ENCODE results near the gene AEN.
A peak's percentile ranks its signal among the peaks of the same experiment; 100 is the strongest.
"Not testable (repeated sequence)": the region's sequence is repeated elsewhere in the genome, so short reads cannot be mapped to it uniquely, and the experiment has no call there.

Gene AEN

DNA sequence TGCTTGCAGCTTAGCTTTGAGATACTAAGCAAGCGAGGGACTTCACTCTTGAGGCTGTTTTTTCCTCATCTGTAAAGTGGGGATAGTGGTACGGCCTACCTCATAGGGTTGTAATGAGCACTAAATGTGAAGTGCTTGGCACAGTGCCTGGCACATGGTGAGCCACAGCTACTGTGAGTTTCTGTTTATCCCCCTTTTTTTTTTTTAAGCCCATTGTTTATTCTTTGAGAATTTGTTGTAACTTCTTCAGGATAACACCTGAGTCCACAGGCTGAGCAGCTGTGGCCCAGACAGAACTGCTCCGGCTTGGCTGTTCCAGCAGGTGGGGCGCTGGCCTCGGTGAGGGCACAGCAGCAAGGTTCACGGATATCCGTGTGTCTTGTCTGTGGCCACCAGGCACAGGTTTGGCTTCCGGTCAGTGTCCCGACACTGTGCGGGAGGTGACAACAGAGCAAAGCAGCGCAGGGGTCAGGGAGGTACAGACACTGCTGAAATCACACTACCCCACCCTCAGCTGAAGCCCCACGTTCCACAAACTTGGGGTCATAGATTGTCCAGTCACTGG, 10.4 kb downstream of the AEN start:
- DNase-seq (ENCODE audit: low spot score) = no peak

DNA sequence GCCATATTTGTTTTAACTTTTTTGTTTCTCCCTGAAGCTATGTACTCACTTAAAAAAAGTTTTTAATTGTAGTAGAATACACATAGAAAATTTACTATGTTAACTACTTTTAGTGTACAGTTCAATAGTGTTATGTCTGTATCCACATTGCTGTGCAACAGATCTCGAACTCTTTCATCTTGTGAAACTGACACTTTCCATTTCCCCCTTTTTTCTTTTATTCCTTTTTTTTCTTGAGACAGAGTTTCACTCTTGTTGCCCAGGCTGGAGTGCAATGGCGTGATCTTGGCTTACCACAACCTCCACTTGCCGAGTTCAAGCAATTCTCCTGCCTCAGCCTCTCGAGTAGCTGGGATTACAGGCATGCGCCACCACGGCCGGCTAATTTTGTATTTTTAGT, 11.7 kb downstream of the AEN start:
- not testable (repeated sequence) for DNase-seq (ENCODE audit: low spot score)

DNA sequence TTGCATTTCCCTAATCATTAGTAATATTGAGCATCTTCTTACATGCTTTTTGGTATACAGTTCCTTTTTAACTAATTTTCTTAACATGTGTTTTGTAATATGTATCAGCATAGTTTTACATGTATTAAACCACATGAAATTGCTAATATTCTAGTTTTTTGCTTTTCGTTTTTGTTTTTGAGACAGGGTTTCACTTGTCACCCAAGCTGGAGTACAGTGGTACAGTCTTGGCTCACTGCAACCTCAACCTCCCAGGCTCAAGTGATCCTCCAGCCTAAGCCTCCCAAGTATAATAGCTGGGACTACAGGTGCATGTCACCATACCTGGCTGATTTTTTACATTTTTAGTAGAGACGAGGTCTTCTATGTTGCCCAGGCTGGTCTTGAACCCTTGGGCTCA, 13.3 kb downstream of the AEN start:
- DNase-seq (ENCODE audit: low spot score) = no peak

DNA sequence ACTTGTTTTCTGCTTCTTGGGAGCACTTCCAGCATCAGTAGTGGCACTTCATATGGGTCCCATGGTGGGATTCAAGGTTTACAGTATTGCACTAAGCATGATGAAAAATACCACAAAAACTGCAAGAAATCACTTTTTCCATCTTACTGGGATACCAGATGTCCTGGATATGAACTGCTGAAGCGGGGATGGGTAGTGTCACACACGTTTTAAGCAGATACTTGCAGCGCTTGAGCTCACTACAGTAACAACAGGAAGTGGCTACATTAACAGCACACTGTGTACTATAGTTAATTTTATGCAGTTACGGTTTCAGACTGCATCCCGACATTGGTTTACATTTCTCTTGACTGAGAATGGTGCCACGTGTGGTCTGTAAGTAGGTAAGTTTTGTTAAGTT, 14.2 kb downstream of the AEN start:
- no peak for DNase-seq (ENCODE audit: low spot score)

DNA sequence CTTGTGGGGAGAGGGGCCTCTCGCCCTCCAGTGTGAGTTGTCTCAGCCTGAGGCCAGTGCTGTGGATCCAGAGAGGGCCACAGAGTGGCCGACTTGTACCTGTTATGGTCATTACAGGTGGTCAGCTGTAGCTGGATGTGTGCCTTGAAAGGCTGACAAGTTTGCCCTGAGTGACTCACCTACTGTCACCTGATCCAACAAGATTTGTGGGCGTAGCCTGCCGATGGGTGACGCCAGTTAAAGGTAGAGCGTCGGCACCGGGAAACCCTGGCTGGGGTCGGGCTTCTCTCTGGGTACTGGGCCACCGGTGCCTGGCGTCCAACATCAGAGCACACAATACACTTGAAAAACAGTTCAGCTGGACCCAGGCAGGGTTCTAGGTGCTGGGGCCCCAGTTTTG, 14.9 kb downstream of the AEN start:
- DNase-seq (ENCODE audit: low spot score) = no peak

DNA sequence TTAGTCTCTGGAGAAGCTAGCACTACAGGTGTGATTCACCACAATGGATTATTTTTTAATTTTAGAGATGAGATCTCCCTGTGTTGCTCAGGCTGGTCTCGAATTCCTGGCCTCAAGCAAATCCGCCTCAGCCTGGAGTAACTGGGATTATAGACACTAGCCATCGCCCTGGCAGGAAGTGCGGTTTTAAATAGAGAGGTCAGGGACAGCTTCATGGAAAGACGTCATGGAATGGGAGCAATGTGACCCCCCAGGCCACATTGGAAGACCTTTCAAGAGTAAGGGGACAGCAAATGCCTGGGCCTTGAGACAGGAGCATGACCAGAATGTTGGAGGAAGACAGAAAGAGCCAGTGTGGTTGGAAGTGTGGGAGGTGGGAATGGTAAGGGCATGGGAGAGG, 15.5 kb downstream of the AEN start:
- no peak for DNase-seq (ENCODE audit: low spot score)

DNA sequence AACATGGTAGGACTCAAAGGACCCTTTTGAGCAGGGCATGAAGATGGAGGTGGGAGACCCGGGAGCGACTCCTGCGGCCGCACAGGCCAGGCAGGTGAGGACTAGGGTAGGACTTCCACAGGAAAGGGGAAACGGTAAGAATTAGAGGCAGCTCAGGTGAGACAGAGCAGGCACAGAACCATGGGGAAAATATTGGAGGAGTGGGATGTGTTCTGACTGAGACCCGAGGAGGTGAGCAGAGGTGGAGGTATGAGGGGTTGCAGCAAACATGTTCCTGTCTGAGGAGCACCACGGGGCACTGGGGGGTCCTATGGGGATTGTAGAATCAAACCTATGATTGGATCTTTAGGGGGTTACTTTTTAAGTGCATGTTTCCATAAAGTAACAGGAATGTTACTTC, 16.3 kb downstream of the AEN start:
- DNase-seq (ENCODE audit: low spot score) = no peak

DNA sequence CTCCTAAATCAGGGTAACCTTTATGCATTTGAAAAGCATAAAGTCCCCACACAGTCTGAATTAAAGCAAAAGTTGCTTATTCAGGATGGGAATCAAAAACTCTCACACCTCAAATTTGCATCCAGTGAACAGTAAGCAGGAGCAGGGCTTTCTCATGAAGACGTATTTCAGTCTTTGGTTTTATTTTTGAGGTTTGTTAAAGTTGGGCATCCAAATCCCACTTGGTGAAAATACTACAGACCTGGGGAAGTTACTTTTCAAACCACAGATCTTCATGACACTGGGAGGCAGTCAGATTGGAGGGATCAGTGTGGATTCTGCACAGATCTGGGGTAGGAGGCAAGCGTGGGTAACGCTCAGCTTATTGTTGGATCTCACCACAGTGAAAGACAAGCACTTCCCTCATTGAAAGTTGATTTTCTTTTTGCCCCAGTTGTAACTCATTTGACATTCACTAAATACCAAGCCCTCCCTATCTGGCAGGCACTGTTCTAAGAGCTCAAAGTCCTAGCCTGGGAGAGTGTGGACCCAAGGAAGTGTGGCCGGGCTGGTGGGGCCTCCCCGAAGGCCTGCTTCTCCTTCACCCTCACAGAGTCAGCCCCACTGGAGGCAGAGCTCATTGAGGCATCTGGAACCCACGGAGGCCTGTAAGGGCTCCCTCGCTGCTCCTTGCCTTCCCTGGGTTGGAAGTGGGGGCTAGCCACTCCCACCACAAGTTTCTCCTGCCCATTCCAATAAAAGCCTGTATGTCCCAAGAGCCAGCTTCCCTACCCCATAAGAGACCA, 16.9 kb downstream of the AEN start:
- no peak for DNase-seq (ENCODE audit: low spot score)

DNA sequence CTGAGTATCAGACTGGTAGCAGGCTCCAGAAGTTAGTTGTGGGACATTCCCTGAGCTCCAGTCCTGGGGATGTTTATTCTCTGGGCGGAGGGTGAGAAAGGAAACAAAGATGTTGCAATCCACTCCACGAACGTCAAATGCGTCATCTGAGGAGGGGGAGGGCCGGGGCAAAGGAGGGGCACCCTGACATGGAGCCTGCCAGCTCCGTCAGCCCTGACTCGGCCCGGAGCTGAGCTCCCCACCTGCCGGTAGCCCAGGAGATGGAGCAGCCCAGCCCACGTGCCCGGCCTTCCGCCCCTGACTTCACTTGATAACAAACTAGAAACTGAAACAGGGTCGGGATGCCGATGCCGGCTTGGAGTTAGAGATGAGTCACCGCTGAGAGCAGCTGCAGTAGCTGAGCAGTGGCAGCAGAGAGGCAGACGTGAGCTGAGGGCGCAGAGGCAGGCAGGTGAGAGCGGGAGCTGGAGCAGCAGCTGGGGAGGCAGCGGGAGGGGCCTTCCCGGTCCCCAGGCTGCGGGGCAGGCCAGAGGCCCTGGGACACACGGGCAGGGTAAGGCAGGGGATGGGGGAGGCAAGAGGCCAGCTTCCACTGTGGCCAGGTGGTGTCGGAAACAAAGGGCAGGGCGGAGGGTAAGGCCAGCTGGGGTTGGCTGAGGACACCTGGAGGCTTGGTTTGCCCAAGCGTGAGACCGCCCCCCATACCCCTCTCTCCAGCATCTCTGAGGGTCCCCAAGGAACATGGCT, 17.7 kb downstream of the AEN start, which contains the start of gene ISG20:
Gene ISG20 (plus strand): TSS at position 391 of the 747 bp plus-strand sequence. CDS start 351 bp downstream, at position 742.
- peak; percentile 80 for DNase-seq (ENCODE audit: low spot score)

DNA sequence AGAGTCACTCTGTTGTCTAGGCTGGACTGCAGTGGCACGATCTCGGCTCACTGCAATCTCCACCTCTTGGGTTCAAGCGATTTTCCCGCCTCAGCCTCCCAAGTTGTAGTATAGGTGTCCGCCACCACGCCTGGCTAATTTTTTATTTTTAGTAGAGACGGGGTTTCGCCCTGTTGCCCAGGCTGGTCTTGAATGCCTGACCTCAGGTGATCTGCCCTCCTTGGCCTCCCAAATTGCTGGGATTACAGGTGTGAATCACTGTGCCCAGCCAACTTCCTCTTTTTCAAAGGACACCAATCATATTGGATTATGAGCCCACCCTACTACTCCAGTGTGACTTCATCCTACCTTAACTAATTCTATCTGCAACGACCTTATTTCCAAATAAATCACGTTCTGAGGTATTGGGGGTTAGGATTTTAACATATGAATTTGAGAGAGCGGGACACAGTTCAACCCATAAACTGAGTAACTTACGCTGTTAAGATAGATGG, 20.9 kb downstream of the AEN start:
- no peak for DNase-seq (ENCODE audit: low spot score)

DNA sequence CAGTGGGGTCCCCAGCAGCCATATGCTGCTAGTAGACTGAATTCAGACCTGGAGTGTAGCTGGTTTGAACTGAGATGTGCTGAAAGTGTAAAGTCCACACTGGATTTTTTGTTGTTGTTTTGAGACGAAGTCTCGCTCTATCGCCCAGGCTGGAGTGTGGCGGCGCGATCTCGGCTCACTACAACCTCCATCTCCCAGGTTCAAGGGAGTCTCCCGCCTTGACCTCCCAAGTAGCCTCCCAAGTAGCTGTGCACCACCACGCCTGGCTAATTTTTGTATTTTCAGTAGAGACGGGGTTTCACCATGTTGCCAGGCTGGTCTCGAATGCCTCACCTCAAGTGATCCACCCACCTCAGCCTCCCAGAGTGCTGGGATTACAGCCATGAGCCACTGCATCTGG, 21.4 kb downstream of the AEN start:
- not testable (repeated sequence) for DNase-seq (ENCODE audit: low spot score)

DNA sequence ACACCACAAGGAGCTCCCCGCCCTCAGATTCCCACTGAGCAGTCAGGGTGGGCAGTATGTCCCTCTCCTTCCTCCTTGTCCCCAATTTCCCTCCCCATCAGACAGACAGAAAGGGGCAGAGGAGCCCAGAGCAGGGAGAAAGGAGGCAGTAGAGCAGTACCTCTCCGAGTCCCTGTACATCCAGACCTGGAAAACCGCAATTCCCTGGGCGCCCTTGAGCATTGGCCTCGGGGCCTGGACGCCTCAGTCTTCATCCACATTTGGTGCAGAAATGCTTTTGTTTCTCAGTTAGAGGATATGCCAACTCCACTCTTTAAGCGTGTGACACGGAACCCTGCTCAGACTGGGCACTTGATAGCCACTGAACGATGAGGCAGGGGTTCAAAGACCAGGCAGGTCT, 23.6 kb downstream of the AEN start:
- DNase-seq (ENCODE audit: low spot score) = no peak

DNA sequence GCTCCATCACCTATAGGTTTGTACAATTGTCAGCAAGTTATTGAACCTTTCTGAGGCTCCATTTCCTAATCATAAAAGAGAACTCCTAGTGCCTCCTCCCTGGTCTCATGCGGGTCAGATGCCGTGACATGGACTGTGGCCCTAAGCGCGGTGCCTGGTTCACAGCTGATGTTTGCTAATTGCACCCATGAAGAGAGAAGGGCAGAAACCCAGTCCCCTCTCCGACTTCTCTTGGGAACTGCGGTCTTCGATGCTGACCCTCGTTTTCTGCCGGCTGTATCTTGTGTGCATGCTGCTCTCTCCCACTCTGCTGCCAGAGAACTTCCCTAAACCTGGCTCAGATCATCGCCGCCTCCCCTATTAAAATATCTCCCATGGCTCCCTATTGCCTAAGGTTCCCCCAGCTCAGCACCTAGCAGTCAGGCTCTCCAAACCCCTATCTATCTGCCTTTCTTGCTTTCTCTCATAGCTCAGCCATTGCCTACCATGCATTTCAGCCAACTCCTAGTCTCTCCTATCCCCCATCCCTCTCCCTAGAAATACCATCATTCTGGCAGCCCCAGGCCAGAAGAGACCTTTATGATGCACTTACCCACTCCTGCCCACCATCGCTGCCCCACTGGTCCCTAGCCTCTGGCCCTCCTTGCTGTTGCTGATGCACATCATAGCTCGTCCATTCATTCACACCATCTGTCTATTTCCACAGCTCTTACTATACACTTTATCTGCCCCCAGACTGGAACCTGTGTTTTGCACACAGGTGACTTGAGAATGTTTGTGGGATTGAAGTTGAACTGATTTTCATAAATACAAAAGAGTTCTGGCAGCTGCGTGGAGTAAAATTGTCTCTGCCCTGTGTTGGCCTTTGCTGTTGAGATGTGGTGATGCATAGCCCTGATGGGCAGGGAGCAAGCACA, 24.3 kb downstream of the AEN start:
- peak; percentile 36 for DNase-seq (ENCODE audit: low spot score)

DNA sequence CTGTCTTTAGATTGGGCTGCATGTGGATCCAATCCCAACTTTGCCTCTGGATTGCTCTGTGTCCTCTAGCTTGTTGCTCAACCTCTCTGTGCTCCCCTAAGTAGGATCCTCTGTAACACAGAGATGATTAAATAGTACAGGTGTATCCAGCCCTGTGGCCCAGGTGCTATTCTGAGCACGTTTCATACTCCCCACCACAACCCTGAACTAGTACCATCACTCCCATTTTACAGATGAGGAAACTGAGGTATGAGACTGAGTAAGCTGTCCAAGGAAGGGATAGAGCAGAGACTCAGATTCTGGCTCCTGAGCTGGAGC, 24.9 kb downstream of the AEN start:
- peak; percentile 17 for DNase-seq (ENCODE audit: low spot score)

DNA sequence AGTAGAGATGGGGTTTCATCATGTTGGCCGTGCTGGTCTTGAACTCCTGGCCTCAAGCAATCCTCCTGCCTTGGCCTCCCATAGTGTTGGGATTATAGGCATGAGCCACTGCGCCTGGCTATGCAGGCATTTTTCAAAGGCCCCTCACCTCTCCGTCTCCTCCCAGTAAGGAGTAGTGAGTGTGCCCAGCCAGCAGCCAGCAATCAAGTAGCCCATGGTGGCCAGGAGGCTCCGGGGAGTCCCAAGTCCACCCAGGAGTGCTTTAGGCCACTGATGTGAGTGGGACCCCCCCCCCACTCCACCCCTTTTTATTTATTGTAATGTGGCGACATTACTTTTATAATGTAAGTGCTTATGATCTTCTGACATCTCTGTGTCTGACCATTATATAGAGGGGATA, 25.8 kb downstream of the AEN start:
- peak; percentile 17 for DNase-seq (ENCODE audit: low spot score)

DNA sequence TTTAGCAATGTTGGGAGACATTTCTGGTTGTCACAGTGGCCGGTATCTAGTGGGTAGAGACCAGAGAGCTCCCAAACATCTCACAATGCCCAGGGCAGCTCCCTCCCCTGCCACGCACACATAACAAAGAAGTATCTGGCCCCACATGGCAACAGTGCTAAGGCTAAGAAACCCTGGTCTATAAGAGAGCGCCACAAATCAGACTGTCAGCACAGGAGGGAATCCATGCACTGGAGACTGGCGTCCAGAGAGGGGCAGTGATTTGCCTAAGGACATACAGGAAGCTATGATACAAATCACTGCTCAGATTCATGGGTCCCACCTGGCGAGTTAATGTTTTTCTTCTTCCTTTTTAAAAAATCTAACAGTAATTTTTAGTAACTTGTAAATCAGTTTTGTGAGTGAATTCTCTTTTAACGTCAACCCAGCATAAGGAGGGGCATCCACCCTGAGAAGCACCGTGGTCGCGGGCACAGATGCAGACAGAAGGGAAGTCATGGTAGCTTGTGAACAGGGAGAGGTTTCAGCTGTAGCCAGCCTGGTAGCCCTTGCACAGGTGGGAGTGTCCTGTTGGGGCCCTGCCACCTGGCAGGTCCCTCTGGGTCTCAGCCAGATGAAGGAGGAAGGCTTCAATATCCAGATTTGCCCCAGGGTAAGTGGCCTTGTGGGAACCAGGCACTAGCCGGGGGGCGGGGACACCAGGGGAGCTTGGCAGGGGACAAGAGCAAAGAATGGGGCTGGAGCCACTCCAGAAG, 26.4 kb downstream of the AEN start:
- DNase-seq (ENCODE audit: low spot score) = peak; percentile 36

DNA sequence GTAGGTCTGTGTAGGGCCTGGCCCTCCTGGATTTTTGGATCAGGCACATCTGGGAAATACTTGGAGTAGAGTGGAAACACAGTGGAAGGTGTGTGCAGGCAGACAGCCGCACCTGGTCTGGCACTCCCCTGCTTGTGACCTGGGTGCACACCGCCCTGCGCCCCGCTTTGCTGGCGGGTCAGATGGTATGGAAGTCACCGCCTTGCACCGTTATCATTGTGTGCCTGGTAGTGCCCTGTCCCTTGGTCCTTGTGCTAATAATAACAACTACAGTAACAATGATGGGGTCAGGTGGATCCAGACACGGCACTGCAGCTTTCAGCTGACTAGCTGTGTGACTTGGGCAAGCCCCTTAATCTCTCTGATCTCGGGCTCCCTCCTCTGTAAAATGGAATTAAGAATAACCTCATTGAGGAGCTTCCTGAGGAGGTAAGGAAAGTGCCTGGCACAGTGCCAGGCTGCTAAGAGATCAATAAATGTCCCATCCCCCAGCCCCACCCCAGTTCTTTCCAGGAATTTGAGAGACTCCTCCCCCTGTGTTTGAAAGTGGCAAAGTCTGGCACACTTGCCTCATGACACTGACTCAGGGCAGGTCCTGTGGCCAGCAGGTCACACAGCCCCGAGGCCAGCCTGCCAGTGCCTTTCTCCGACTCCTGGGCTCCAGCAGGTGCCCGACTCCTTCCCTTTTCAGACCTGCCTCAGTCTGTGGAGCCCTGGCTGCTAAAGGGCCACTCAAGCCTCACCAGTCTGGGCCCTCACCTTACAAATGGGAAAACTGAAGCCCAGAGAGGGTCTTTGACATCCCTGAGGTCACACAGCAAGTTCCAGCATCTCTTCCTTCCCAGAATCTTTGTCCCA, 27.4 kb downstream of the AEN start:
- peak; percentile 24 for DNase-seq (ENCODE audit: low spot score)

DNA sequence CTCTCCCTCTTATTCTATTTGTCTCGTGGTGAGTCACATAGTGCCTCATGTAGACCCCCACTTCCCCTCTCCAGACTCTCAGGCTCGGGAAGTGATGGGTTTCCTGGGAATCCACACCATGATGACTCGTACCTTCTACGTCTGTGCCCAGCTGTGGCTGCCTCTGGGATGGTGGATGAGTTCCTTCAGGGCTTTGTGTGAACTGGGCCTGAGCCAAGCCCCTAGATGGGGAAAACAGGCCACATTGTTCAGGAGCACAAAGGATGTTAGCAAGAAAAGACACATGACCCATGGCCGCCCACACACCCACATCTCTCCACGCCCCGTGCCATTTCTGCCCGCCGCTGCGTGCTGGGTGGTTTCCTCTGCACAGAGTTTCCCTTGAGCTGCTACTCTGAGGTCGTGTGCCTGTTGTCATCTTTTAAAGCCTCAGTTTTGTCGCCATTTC, 28.2 kb downstream of the AEN start:
- DNase-seq (ENCODE audit: low spot score) = no peak

DNA sequence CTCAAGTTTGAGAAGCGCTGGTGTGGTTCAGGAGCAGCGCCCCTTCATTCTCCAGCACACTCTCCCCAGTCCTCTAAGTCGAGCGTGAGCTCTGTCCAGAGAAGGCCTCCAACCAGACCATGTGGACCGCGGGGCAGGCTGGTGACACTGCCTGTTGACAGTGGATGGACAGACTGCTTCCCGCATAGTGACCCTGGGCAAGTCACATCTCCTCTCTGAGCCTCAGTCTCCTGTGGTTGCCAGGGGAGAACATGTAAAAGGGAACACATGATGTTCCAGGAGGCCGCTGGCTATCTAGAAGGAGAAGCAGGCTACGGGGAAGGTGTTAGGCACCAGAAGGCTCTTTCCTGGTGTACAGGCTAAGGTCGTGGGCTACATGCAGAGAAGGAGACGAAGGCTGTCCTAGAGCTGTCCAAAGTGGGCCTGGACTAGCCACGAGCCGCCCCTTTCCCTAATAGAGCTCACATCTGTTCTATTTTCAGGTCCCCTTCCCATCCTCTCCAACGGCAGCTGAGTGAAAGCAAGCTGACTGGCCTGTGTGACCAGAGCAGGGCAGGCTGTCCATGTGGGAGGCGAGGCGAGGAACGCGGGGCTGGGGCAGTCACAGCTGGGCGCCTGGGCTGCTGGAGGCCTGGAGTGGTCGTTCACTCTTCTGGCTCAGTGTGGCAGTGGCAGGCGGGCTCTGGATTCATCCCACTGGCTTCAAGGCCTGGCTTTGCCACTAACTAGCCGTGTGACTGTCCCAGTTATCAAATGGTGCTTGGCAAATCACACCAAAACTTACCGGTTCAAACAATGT, 28.8 kb downstream of the AEN start:
- no peak for DNase-seq (ENCODE audit: low spot score)
